ENCODE data around the gene FKBP11.

The FKBP11 gene

GRCh38 chr12:48966177-48966895 lies 41.0 kb upstream of the FKBP11 start:
- DNase-seq (ENCODE audit: low spot score in 2 of 2) (no peak), ATAC-seq (replicated peaks; ENCODE audit: extremely low read depth, poor library complexity, severe bottlenecking) (no peak)
- H3K9me3 Mint-ChIP-seq: no peaks in the 10 kb centered on the region
- H3K36me3 Mint-ChIP-seq (ENCODE audit: insufficient read depth): no peaks in the 10 kb centered on the region
- no peak overlapping the region for H3K4me3 Mint-ChIP-seq
- H3K4me1 Mint-ChIP-seq: peaks cover 17% of the 10 kb centered on the region
- peaks cover 11% of the 10 kb centered on the region for H3K27me3 Mint-ChIP-seq
- H3K27ac Mint-ChIP-seq (ENCODE audit: low read depth): no peak overlapping the region

GRCh38 chr12:48965298-48965838 lies 40.1 kb upstream of the FKBP11 start:
- Mint-ChIP-seq H3K27ac (ENCODE audit: low read depth) (no peak overlapping the region), H3K27me3 (peaks cover 1% of the 10 kb centered on the region), H3K9me3 (no peaks in the 10 kb centered on the region), H3K4me3 (no peak overlapping the region), H3K4me1 (peaks cover 7% of the 10 kb centered on the region), H3K36me3 (ENCODE audit: insufficient read depth) (no peaks in the 10 kb centered on the region)
- ATAC-seq (replicated peaks; ENCODE audit: extremely low read depth, poor library complexity, severe bottlenecking): no peak
- DNase-seq (ENCODE audit: low spot score in 2 of 2): no peak

GRCh38 chr12:48961801-48962200 lies 36.5 kb upstream of the FKBP11 start:
- no peak overlapping the region for H3K27ac Mint-ChIP-seq (ENCODE audit: low read depth)
- H3K27me3 Mint-ChIP-seq: peaks cover 13% of the 10 kb centered on the region
- peaks cover 13% of the 10 kb centered on the region for H3K4me1 Mint-ChIP-seq
- no peak overlapping the region for H3K4me3 Mint-ChIP-seq
- DNase-seq (ENCODE audit: low spot score in 2 of 2): no peak
- peaks cover 11% of the 10 kb centered on the region for H3K36me3 Mint-ChIP-seq (ENCODE audit: insufficient read depth)
- no peak for ATAC-seq (replicated peaks; ENCODE audit: extremely low read depth, poor library complexity, severe bottlenecking)
- no peaks in the 10 kb centered on the region for H3K9me3 Mint-ChIP-seq

- Mint-ChIP-seq H3K27ac (ENCODE audit: low read depth) (no peak overlapping the region), H3K9me3 (no peaks in the 10 kb centered on the region), H3K4me3 (peak overlapping the region; percentile 25), H3K36me3 (ENCODE audit: insufficient read depth) (peaks cover 14% of the 10 kb centered on the region), H3K4me1 (peaks cover 18% of the 10 kb centered on the region), H3K27me3 (peaks cover 13% of the 10 kb centered on the region)
- DNase-seq (ENCODE audit: low spot score in 2 of 2) (no peak), ATAC-seq (replicated peaks; ENCODE audit: extremely low read depth, poor library complexity, severe bottlenecking) (no peak)
These were observed 36.0 kb upstream of the FKBP11 start for GRCh38 chr12:48961331-48961730.

GRCh38 chr12:48960834-48961233 lies 35.5 kb upstream of the FKBP11 start:
- H3K36me3 Mint-ChIP-seq (ENCODE audit: insufficient read depth): peaks cover 15% of the 10 kb centered on the region
- peaks cover 22% of the 10 kb centered on the region for H3K4me1 Mint-ChIP-seq
- no peaks in the 10 kb centered on the region for H3K9me3 Mint-ChIP-seq
- ATAC-seq (replicated peaks; ENCODE audit: extremely low read depth, poor library complexity, severe bottlenecking) (no peak), DNase-seq (ENCODE audit: low spot score in 2 of 2) (no peak)
- H3K27me3 Mint-ChIP-seq: peaks cover 13% of the 10 kb centered on the region
- H3K27ac Mint-ChIP-seq (ENCODE audit: low read depth): no peak overlapping the region
- no peak overlapping the region for H3K4me3 Mint-ChIP-seq

GRCh38 chr12:48958049-48958388 lies 32.7 kb upstream of the FKBP11 start:
- Mint-ChIP-seq H3K4me1 (peaks cover 47% of the 10 kb centered on the region), H3K4me3 (peak overlapping the region; percentile 89), H3K36me3 (ENCODE audit: insufficient read depth) (peaks cover 16% of the 10 kb centered on the region), H3K27ac (ENCODE audit: low read depth) (no peak overlapping the region), H3K9me3 (no peaks in the 10 kb centered on the region), H3K27me3 (peaks cover 13% of the 10 kb centered on the region)
- no peak for ATAC-seq (replicated peaks; ENCODE audit: extremely low read depth, poor library complexity, severe bottlenecking)
- DNase-seq (ENCODE audit: low spot score in 2 of 2): no peak

- H3K27me3 Mint-ChIP-seq: peaks cover 13% of the 10 kb centered on the region
- H3K27ac Mint-ChIP-seq (ENCODE audit: low read depth): peak within 1 kb of the TSS; percentile 89
- H3K9me3 Mint-ChIP-seq: no peaks in the 10 kb centered on the region
- peaks cover 53% of the 10 kb centered on the region for H3K4me1 Mint-ChIP-seq
- H3K4me3 Mint-ChIP-seq: peak within 1 kb of the TSS; percentile 89
- DNase-seq (ENCODE audit: low spot score in 2 of 2) (peak; percentile 80 to 85), ATAC-seq (replicated peaks; ENCODE audit: extremely low read depth, poor library complexity, severe bottlenecking) (peak; percentile 95)
- peaks cover 19% of the 10 kb centered on the region for H3K36me3 Mint-ChIP-seq (ENCODE audit: insufficient read depth)
These were observed 32.1 kb upstream of the FKBP11 start, which contains the start of gene ARF3 for GRCh38 chr12:48957141-48958048. Gene ARF3, minus strand, starts transcription at chr12:48957487. Its CDS starts 16,392 bp downstream, at chr12:48941095.

- H3K27ac Mint-ChIP-seq (ENCODE audit: low read depth): peak overlapping the region; percentile 89
- DNase-seq (ENCODE audit: low spot score in 2 of 2) (no peak), ATAC-seq (replicated peaks; ENCODE audit: extremely low read depth, poor library complexity, severe bottlenecking) (peak; percentile 41)
- peak overlapping the region; percentile 89 for H3K4me3 Mint-ChIP-seq
- H3K4me1 Mint-ChIP-seq: peaks cover 60% of the 10 kb centered on the region
- H3K27me3 Mint-ChIP-seq: peaks cover 13% of the 10 kb centered on the region
- peaks cover 19% of the 10 kb centered on the region for H3K36me3 Mint-ChIP-seq (ENCODE audit: insufficient read depth)
- H3K9me3 Mint-ChIP-seq: no peaks in the 10 kb centered on the region
These were observed 31.2 kb upstream of the FKBP11 start for GRCh38 chr12:48956279-48957140.

- ATAC-seq (replicated peaks; ENCODE audit: extremely low read depth, poor library complexity, severe bottlenecking) (no peak), DNase-seq (ENCODE audit: low spot score in 2 of 2) (no peak)
- peaks cover 19% of the 10 kb centered on the region for H3K36me3 Mint-ChIP-seq (ENCODE audit: insufficient read depth)
- peaks cover 65% of the 10 kb centered on the region for H3K4me1 Mint-ChIP-seq
- no peaks in the 10 kb centered on the region for H3K9me3 Mint-ChIP-seq
- peak overlapping the region; percentile 89 for H3K4me3 Mint-ChIP-seq
- peaks cover 13% of the 10 kb centered on the region for H3K27me3 Mint-ChIP-seq
- peak overlapping the region; percentile 89 for H3K27ac Mint-ChIP-seq (ENCODE audit: low read depth)
These were observed 29.7 kb upstream of the FKBP11 start for GRCh38 chr12:48954841-48955501.

GRCh38 chr12:48954061-48954460 lies 28.8 kb upstream of the FKBP11 start:
- H3K4me1 Mint-ChIP-seq: peaks cover 65% of the 10 kb centered on the region
- peaks cover 19% of the 10 kb centered on the region for H3K36me3 Mint-ChIP-seq (ENCODE audit: insufficient read depth)
- no peaks in the 10 kb centered on the region for H3K9me3 Mint-ChIP-seq
- no peak overlapping the region for H3K27ac Mint-ChIP-seq (ENCODE audit: low read depth)
- no peak for ATAC-seq (replicated peaks; ENCODE audit: extremely low read depth, poor library complexity, severe bottlenecking)
- H3K4me3 Mint-ChIP-seq: no peak overlapping the region
- no peak for DNase-seq (ENCODE audit: low spot score in 2 of 2)
- peaks cover 6% of the 10 kb centered on the region for H3K27me3 Mint-ChIP-seq

- Mint-ChIP-seq H3K36me3 (ENCODE audit: insufficient read depth) (peaks cover 20% of the 10 kb centered on the region), H3K27me3 (no peaks in the 10 kb centered on the region), H3K9me3 (no peaks in the 10 kb centered on the region), H3K4me1 (peaks cover 67% of the 10 kb centered on the region), H3K27ac (ENCODE audit: low read depth) (no peak overlapping the region), H3K4me3 (no peak overlapping the region)
- ATAC-seq (replicated peaks; ENCODE audit: extremely low read depth, poor library complexity, severe bottlenecking) (no peak), DNase-seq (ENCODE audit: low spot score in 2 of 2) (no peak)
These were observed 27.4 kb upstream of the FKBP11 start for GRCh38 chr12:48952691-48953090.

Data from central memory CD8-positive, alpha-beta T cell (primary cell).